OCI-LY7 (cell line): Measurements from ENCODE around the gene MAP6. TPM values are rescaled to one million over a fixed set of nuclear protein-coding genes. Genes with fewer than 3 reads are reported as not detected.

Experiments used
- BruUV-seq: library from RNA; stranded (reverse); fragments of 400-500 nt; replicated peaks from 2 replicates; lab custom pipeline; 2021; lab: Mats Ljungman, UMichigan
- CTCF ChIA-PET: fragments of 300-600 bp; sonication (Branson Sonifier 250); formaldehyde crosslinking; loops from one replicate; lab custom pipeline; 2022; ENCODE audit warnings: antibody characterized with exemption; ENCODE audit not compliant: unreplicated experiment; lab: Charles Lee
- POLR2A ChIA-PET: fragments of 300-600 bp; sonication (Branson Sonifier 250); formaldehyde crosslinking; loops from one replicate; lab custom pipeline; 2022; ENCODE audit warnings: antibody characterized with exemption; lab: Charles Lee
- DNase-seq: peaks from one replicate; pipeline ENCODE4 v3.0.0-alpha.2; 2015; ENCODE audit warnings: low spot score
- H2AFZ ChIP-seq: fragments of 200-600 bp; sonication (generic), shearing (Covaris generic); 2 replicates; pipeline ENCODE4 v1.6.1; 2014; ENCODE audit warnings: mild to moderate bottlenecking, antibody characterized with exemption, low read length, moderate library complexity
- H3K27ac ChIP-seq: fragments of 200-600 bp; sonication (generic); 2 replicates; pipeline ENCODE4 v1.5.1; 2014; ENCODE audit warnings: mixed run types, low read depth, mild to moderate bottlenecking, moderate library complexity, low read length, inconsistent platforms; ENCODE audit not compliant: poor library complexity, severe bottlenecking
- H3K36me3 ChIP-seq: fragments of 200-600 bp; sonication (generic); 2 replicates; pipeline ENCODE4 v1.6.1; 2014; ENCODE audit warnings: mild to moderate bottlenecking, antibody characterized with exemption, low read length, moderate library complexity, mixed read lengths; ENCODE audit not compliant: insufficient read depth
- H3K4me1 ChIP-seq: fragments of 200-600 bp; sonication (generic); 2 replicates; pipeline ENCODE4 v1.5.1; 2014; ENCODE audit warnings: mild to moderate bottlenecking, low read length; ENCODE audit not compliant: insufficient read depth, poor library complexity, severe bottlenecking
- H3K4me2 ChIP-seq: fragments of 200-600 bp; sonication (generic); 2 replicates; pipeline ENCODE4 v1.6.1; 2014; ENCODE audit warnings: mild to moderate bottlenecking, low read length
- H3K4me3 ChIP-seq: fragments of 200-600 bp; sonication (generic); 2 replicates; pipeline ENCODE4 v1.5.1; 2014; ENCODE audit warnings: mild to moderate bottlenecking, low read depth, low read length; ENCODE audit not compliant: poor library complexity, severe bottlenecking
- H3K79me2 ChIP-seq: fragments of 200-600 bp; sonication (generic); 2 replicates; pipeline ENCODE4 v1.6.1; 2016; ENCODE audit warnings: low read depth, mild to moderate bottlenecking, low read length, moderate library complexity, mixed read lengths; ENCODE audit not compliant: insufficient read depth
- H3K9me2 ChIP-seq: fragments of 200-600 bp; sonication (generic); 2 replicates; pipeline ENCODE4 v1.6.1; 2016; ENCODE audit warnings: mild to moderate bottlenecking, low read length, mixed read lengths; ENCODE audit not compliant: insufficient read depth
- H3K9me3 ChIP-seq: fragments of 200-600 bp; sonication (generic); 2 replicates; pipeline ENCODE4 v1.6.1; 2014; ENCODE audit warnings: mild to moderate bottlenecking, mixed run types, low read length, mixed read lengths
- H4K20me1 ChIP-seq: fragments of 200-600 bp; sonication (generic); 2 replicates; pipeline ENCODE4 v1.6.1; 2014; ENCODE audit warnings: mild to moderate bottlenecking, antibody characterized with exemption, low read length, moderate library complexity, mixed read lengths; ENCODE audit not compliant: insufficient read depth
- CTCF ChIP-seq: fragments of 200-600 bp; sonication (generic); conservative IDR thresholded peaks from 2 replicates; pipeline ENCODE4 v1.5.1; 2014; ENCODE audit warnings: mild to moderate bottlenecking, antibody characterized with exemption, low read length, moderate library complexity, mixed read lengths
- EZH2phosphoT487 ChIP-seq: fragments of 200-600 bp; sonication (generic); IDR thresholded peaks from 2 replicates; pipeline ENCODE4 v1.6.1; 2018; ENCODE audit warnings: low read depth, borderline replicate concordance, mild to moderate bottlenecking, mixed run types, antibody characterized with exemption, low read length, moderate library complexity, mixed read lengths
- intact Hi-C: fragments of 100-400 bp; cut with micrococcal nuclease; formaldehyde crosslinking; loops from one replicate; pipeline ENCODE4 v1.10.0; 2022; ENCODE audit not compliant: unreplicated experiment
- total RNA-seq, 2 experiments: library from RNA; depleted of rRNA in 1 of 2; stranded (reverse); fragments of >200 nt in 1 of 2; shearing (Covaris generic) in 1 of 2; gene quantifications; 2 replicates each; pipeline ENCODE4 v1.2.3, GENCODE V29; 2014 to 2022

MAP6 gene
- total RNA-seq, 2 experiments from 2014 or later, result not detected

GRCh38 chr11:75615751-75616150, 53.1 kb downstream of the MAP6 start:
- Histone ChIP-seq H2AFZ (no peak overlapping the region), H4K20me1 (no peaks in the 10 kb centered on the region), H3K79me2 (no peaks in the 10 kb centered on the region), H3K27ac (no peak overlapping the region), H3K9me2 (no peaks in the 10 kb centered on the region), H3K4me3 (no peak overlapping the region), H3K4me1 (no peaks in the 10 kb centered on the region), H3K4me2 (no peak overlapping the region), H3K36me3 (no peaks in the 10 kb centered on the region), H3K9me3 (no peaks in the 10 kb centered on the region)
- CTCF ChIA-PET, result no interaction called here
- BruUV-seq, result no TSS peak
- DNase-seq, result no peak
- POLR2A ChIA-PET, result interaction anchor here (0.6 kb wide), 2 partner anchors 50 to 515 kb away, joined by 4 read pairs; no protein-coding TSS in a partner anchor
- intact Hi-C loops, result no loop called here
- TF ChIP-seq EZH2phosphoT487, result no peak
- no peak for TF ChIP-seq CTCF

GRCh38 chr11:75611823-75612222, 57.0 kb downstream of the MAP6 start:
- no peaks in the 10 kb centered on the region for H3K79me2 ChIP-seq
- H3K9me3 ChIP-seq, result no peaks in the 10 kb centered on the region
- intact Hi-C loops, result no loop called here
- no TSS peak for BruUV-seq
- H3K4me2 ChIP-seq, result no peak overlapping the region
- no peak for DNase-seq
- no peak overlapping the region for H3K27ac ChIP-seq
- H2AFZ ChIP-seq, result no peak overlapping the region
- H3K4me3 ChIP-seq, result no peak overlapping the region
- no peaks in the 10 kb centered on the region for H3K36me3 ChIP-seq
- H4K20me1 ChIP-seq, result no peaks in the 10 kb centered on the region
- no peaks in the 10 kb centered on the region for H3K9me2 ChIP-seq
- no peaks in the 10 kb centered on the region for H3K4me1 ChIP-seq
- POLR2A ChIA-PET, result no interaction called here
- no peak for TF ChIP-seq CTCF
- TF ChIP-seq EZH2phosphoT487, result no peak
- CTCF ChIA-PET, result no interaction called here

- intact Hi-C loops, result no loop called here
- H3K27ac ChIP-seq, result no peak overlapping the region
- BruUV-seq, result no TSS peak
These were observed 62.7 kb downstream of the MAP6 start for GRCh38 chr11:75606099-75606498.

More at GRCh38 chr11:75606099-75606498, 62.7 kb downstream of the MAP6 start:
- Histone ChIP-seq H3K4me3 (no peak overlapping the region), H3K9me2 (no peaks in the 10 kb centered on the region), H3K9me3 (no peaks in the 10 kb centered on the region), H3K4me2 (no peak overlapping the region), H2AFZ (no peak overlapping the region), H3K36me3 (no peaks in the 10 kb centered on the region), H4K20me1 (no peaks in the 10 kb centered on the region), H3K4me1 (no peaks in the 10 kb centered on the region), H3K79me2 (no peaks in the 10 kb centered on the region)
- POLR2A ChIA-PET, result no interaction called here
- TF ChIP-seq CTCF, result no peak
- no peak for DNase-seq
- CTCF ChIA-PET, result no interaction called here
